DND-41 (cell line): ENCODE results near the gene TTLL5.

Source experiments
- ATAC-seq: fragments of 200-7000 bp; cut with Tn5 transposase; 3 replicates; pipeline ENCODE4 v1.9.1; 2021; ENCODE audit warnings: low read depth; ENCODE audit not compliant: insufficient read depth
- DNase-seq: peaks from one replicate; pipeline ENCODE4 v3.0.0-alpha.2; 2020
- H2AFZ ChIP-seq: 2 replicates; pipeline ENCODE4 v1.6.0; 2012; ENCODE audit warnings: low read depth, low read length
- H3K27ac ChIP-seq: 2 replicates; pipeline ENCODE4 v1.5.1; 2012; ENCODE audit warnings: low read length, inconsistent platforms
- H3K27me3 ChIP-seq: fragments of 200-600 bp; sonication (generic); 2 replicates; pipeline ENCODE4 v1.6.0; 2012; ENCODE audit warnings: low read length, mild to moderate bottlenecking, inconsistent platforms; ENCODE audit not compliant: insufficient read depth, poor library complexity
- H3K36me3 ChIP-seq: 2 replicates; pipeline ENCODE4 v1.5.1; 2012; ENCODE audit warnings: low read length, inconsistent platforms; ENCODE audit not compliant: insufficient read depth
- H3K4me1 ChIP-seq: 2 replicates; pipeline ENCODE4 v1.5.1; 2012; ENCODE audit warnings: mild to moderate bottlenecking, low read length; ENCODE audit not compliant: insufficient read depth
- H3K4me2 ChIP-seq: 2 replicates; pipeline ENCODE4 v1.6.0; 2012; ENCODE audit warnings: mild to moderate bottlenecking, moderate library complexity, low read length, inconsistent platforms; ENCODE audit not compliant: insufficient read depth
- H3K4me3 ChIP-seq, 2 experiments: fragments of 200-600 bp in 1 of 2; shearing (Covaris generic) in 1 of 2; 2 replicates each; pipeline ENCODE4 v1.5.1; 2012 to 2016; ENCODE audit warnings: inconsistent platforms in 2 of 2, low read length in 2 of 2, mild to moderate bottlenecking in 2 of 2, low read depth in 1 of 2, moderate library complexity in 1 of 2
- H3K79me2 ChIP-seq: 2 replicates; pipeline ENCODE4 v1.6.0; 2012; ENCODE audit warnings: low read length, inconsistent platforms; ENCODE audit not compliant: insufficient read depth
- H3K9ac ChIP-seq: 2 replicates; pipeline ENCODE4 v1.6.0; 2012; ENCODE audit warnings: low read depth, mild to moderate bottlenecking, inconsistent platforms, low read length, moderate library complexity
- H3K9me3 ChIP-seq: 2 replicates; pipeline ENCODE4 v1.5.1; 2012; ENCODE audit warnings: low read length, moderate library complexity, mild to moderate bottlenecking, inconsistent platforms; ENCODE audit not compliant: insufficient read depth, severe bottlenecking
- H4K20me1 ChIP-seq: 2 replicates; pipeline ENCODE4 v1.6.0; 2012; ENCODE audit warnings: low read length; ENCODE audit not compliant: insufficient read depth
- EZH2 ChIP-seq: IDR thresholded peaks from 3 replicates; pipeline ENCODE4 v1.6.1; 2012; ENCODE audit warnings: borderline replicate concordance, low read depth, mild to moderate bottlenecking, moderate library complexity, low read length, inconsistent platforms; ENCODE audit not compliant: severe bottlenecking
- TF ChIP-seq, protein P1 (sequence below): IDR thresholded peaks from 2 replicates; pipeline ENCODE4 v1.5.1; 2012; ENCODE audit warnings: borderline replicate concordance, low read length, moderate library complexity, mild to moderate bottlenecking; ENCODE audit not compliant: poor library complexity, severe bottlenecking; ENCODE audit errors: extremely low read depth

TTLL5 gene

GRCh38 chr14:75653563-75653962 is 7.5 kb upstream of the TTLL5 start:
- no peak for ATAC-seq
- no peaks in the 10 kb centered on the region for H4K20me1 ChIP-seq

DNA sequence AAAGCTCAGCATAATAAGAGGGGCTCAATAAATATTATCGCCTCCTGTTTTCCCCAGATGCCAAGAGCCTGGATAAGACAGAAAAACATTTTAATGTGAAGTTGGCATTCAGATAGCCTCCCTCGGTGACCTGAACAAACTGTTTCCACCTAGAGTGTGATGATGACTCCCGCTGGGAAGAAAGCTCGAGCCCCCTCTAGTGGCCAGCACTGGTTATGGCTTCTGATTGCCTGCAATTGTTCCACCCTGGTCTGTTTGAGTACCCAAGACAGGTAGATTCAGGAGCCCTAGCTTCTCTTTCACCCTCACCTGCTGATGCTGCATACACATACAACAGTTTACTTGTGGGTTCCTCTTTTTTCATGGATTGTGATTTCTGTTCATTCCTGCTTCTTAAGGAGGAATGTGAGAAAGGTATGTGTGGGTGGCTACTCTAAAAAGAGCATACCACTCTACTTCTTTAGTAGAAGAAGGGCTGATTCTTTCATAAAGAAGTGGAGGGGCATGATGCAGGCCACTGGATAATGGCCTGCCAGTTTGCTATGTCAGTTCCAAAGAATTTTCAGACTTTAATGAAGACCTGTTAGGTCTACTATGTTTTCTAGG is 6.8 kb upstream of the TTLL5 start:
- H3K36me3 ChIP-seq: peaks cover 75% of the 10 kb centered on the region
- no peaks in the 10 kb centered on the region for H3K27me3 ChIP-seq
- DNase-seq: peak; percentile 73
- H3K27ac ChIP-seq: no peak overlapping the region
- H4K20me1 ChIP-seq: no peaks in the 10 kb centered on the region
- no peak overlapping the region for H2AFZ ChIP-seq
- ATAC-seq: peak; percentile 97
- peaks cover 8% of the 10 kb centered on the region; the same call in 1 of the 2 replicates for H3K79me2 ChIP-seq
- H3K9me3 ChIP-seq: no peaks in the 10 kb centered on the region
- H3K9ac ChIP-seq: no peak overlapping the region
- H3K4me1 ChIP-seq: peaks cover 8% of the 10 kb centered on the region; the same call in 1 of the 2 replicates
- H3K4me3 ChIP-seq: no peak overlapping the region
- H3K4me2 ChIP-seq: no peak overlapping the region
- no peak for TF ChIP-seq EZH2
- TF ChIP-seq, protein P1, sequence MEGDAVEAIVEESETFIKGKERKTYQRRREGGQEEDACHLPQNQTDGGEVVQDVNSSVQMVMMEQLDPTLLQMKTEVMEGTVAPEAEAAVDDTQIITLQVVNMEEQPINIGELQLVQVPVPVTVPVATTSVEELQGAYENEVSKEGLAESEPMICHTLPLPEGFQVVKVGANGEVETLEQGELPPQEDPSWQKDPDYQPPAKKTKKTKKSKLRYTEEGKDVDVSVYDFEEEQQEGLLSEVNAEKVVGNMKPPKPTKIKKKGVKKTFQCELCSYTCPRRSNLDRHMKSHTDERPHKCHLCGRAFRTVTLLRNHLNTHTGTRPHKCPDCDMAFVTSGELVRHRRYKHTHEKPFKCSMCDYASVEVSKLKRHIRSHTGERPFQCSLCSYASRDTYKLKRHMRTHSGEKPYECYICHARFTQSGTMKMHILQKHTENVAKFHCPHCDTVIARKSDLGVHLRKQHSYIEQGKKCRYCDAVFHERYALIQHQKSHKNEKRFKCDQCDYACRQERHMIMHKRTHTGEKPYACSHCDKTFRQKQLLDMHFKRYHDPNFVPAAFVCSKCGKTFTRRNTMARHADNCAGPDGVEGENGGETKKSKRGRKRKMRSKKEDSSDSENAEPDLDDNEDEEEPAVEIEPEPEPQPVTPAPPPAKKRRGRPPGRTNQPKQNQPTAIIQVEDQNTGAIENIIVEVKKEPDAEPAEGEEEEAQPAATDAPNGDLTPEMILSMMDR: peak; percentile 98

More at GRCh38 chr14:75653563-75653962, 7.5 kb upstream of the TTLL5 start:
- Histone ChIP-seq H3K36me3 (peaks cover 79% of the 10 kb centered on the region), H3K4me2 (no peak overlapping the region), H3K27me3 (no peaks in the 10 kb centered on the region), H3K9ac (no peak overlapping the region), H3K27ac (no peak overlapping the region), H3K4me3 (no peak overlapping the region), H3K79me2 (peaks cover 3% of the 10 kb centered on the region; the same call in 1 of the 2 replicates), H3K4me1 (peaks cover 3% of the 10 kb centered on the region; the same call in 1 of the 2 replicates), H2AFZ (no peak overlapping the region), H3K9me3 (no peaks in the 10 kb centered on the region)
- no peak for TF ChIP-seq EZH2
- TF ChIP-seq, protein P1: no peak
- DNase-seq: no peak

GRCh38 chr14:75655235-75655634 is 5.8 kb upstream of the TTLL5 start:
- H4K20me1 ChIP-seq: no peaks in the 10 kb centered on the region
- H3K4me3 ChIP-seq: no peak overlapping the region
- peaks cover 65% of the 10 kb centered on the region for H3K36me3 ChIP-seq
- no peak for DNase-seq
- H3K27ac ChIP-seq: no peak overlapping the region
- H3K4me2 ChIP-seq: no peak overlapping the region
- H3K27me3 ChIP-seq: no peaks in the 10 kb centered on the region
- no peak for ATAC-seq
- H2AFZ ChIP-seq: no peak overlapping the region
- no peak overlapping the region for H3K9ac ChIP-seq
- H3K9me3 ChIP-seq: no peaks in the 10 kb centered on the region
- no peak for TF ChIP-seq EZH2
- TF ChIP-seq, protein P1: no peak
- peaks cover 13% of the 10 kb centered on the region for H3K79me2 ChIP-seq
- peaks cover 18% of the 10 kb centered on the region for H3K4me1 ChIP-seq

GRCh38 chr14:75657331-75657730 is 3.7 kb upstream of the TTLL5 start:
- Histone ChIP-seq H3K9ac (no peak overlapping the region), H4K20me1 (no peaks in the 10 kb centered on the region), H3K27ac (no peak overlapping the region), H3K36me3 (peaks cover 45% of the 10 kb centered on the region), H3K27me3 (no peaks in the 10 kb centered on the region), H3K4me2 (no peak overlapping the region), H3K4me1 (peaks cover 29% of the 10 kb centered on the region), H2AFZ (no peak overlapping the region), H3K79me2 (peaks cover 28% of the 10 kb centered on the region), H3K9me3 (no peaks in the 10 kb centered on the region), H3K4me3 (no peak overlapping the region)
- no peak for DNase-seq
- ATAC-seq: no peak
- no peak for TF ChIP-seq EZH2
- TF ChIP-seq, protein P1: no peak
